BLaER1 (cell line): Measurements from ENCODE around the gene TBC1D1.
A peak's percentile ranks its signal among the peaks of the same experiment; 100 is the strongest.
"Not testable (repeated sequence)": the region's sequence is repeated elsewhere in the genome, so short reads cannot be mapped to it uniquely, and the experiment has no call there.

Experiments
- H3K27ac ChIP-seq: shearing (Covaris generic); formaldehyde crosslinking; 2 replicates; pipeline ENCODE4 v1.8.1; 2022
- H3K27me3 ChIP-seq: shearing (Covaris generic); formaldehyde crosslinking; 2 replicates; pipeline ENCODE4 v1.8.1; 2022
- H3K36me3 ChIP-seq: shearing (Covaris generic); formaldehyde crosslinking; 2 replicates; pipeline ENCODE4 v1.8.1; 2022
- H3K4me1 ChIP-seq: shearing (Covaris generic); formaldehyde crosslinking; 2 replicates; pipeline ENCODE4 v1.8.1; 2022
- H3K4me2 ChIP-seq: shearing (Covaris generic); formaldehyde crosslinking; 2 replicates; pipeline ENCODE4 v1.8.1; 2022
- H3K4me3 ChIP-seq: shearing (Covaris generic); formaldehyde crosslinking; 2 replicates; pipeline ENCODE4 v1.8.1; 2022
- H3K9ac ChIP-seq: shearing (Covaris generic); formaldehyde crosslinking; 2 replicates; pipeline ENCODE4 v1.8.1; 2022
- H3K9me3 ChIP-seq: shearing (Covaris generic); formaldehyde crosslinking; 2 replicates; pipeline ENCODE4 v1.8.1; 2022
- H4K20me1 ChIP-seq: shearing (Covaris generic); formaldehyde crosslinking; 2 replicates; pipeline ENCODE4 v1.8.1; 2022
- Cebpa-rat ChIP-seq: shearing (Covaris generic); IDR thresholded peaks from 2 replicates; pipeline ENCODE4 v1.8.1; 2022

The TBC1D1 gene

GRCh38 chr4:37960098-37960497 lies 69.2 kb downstream of the TBC1D1 start, which contains the start of gene PTTG2:
PTTG2 (plus strand) TSS chr4:37960398; CDS start chr4:37960435, 37 bp downstream.
- H3K4me3 ChIP-seq: no peak within 1 kb of the TSS
- peaks cover 15% of the 10 kb centered on the region for H3K4me1 ChIP-seq
- H3K27me3 ChIP-seq: no peaks in the 10 kb centered on the region
- H3K36me3 ChIP-seq: no peaks in the 10 kb centered on the region; the same call in 1 of the 2 replicates
- TF ChIP-seq Cebpa-rat: no peak
- H3K9me3 ChIP-seq: no peaks in the 10 kb centered on the region
- H3K4me2 ChIP-seq: no peak within 1 kb of the TSS
- H3K9ac ChIP-seq: no peak within 1 kb of the TSS
- H3K27ac ChIP-seq: no peak within 1 kb of the TSS
- H4K20me1 ChIP-seq: no peaks in the 10 kb centered on the region

DNA sequence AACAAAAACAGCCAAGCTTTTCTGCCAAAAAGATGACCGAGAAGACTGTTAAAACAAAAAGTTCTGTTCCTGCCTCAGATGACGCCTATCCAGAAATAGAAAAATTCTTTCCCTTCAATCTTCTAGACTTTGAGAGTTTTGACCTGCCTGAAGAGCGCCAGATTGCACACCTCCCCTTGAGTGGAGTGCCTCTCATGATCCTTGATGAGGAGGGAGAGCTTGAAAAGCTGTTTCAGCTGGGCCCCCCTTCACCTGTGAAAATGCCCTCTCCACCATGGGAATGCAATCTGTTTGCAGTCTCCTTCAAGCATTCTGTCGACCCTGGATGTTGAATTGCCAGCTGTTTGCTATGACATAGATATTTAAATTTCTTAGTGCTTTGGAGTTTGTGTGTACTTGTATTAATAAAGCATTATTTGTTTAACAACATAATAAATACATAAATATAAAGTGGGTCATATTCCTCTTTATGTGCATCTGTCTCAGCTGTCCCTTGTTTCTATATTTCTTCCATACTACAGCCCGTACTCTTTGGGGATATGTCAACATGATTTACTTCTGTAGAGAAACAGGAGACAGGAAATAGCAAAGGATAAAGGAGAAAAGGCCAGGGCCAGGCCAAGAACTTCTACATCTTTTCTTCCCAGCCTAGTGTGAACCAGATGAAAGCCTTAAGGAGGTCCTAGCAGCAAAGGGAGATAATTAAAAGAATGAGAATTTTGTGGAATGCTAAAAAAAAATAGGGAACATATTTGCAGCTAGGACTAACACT lies 70.0 kb downstream of the TBC1D1 start:
- H3K4me3 ChIP-seq: no peak overlapping the region
- no peaks in the 10 kb centered on the region for H3K27me3 ChIP-seq
- H3K4me2 ChIP-seq: no peak overlapping the region
- no peak overlapping the region for H3K9ac ChIP-seq
- H3K9me3 ChIP-seq: no peaks in the 10 kb centered on the region
- H3K36me3 ChIP-seq: no peaks in the 10 kb centered on the region; the same call in 1 of the 2 replicates
- peaks cover 16% of the 10 kb centered on the region for H3K4me1 ChIP-seq
- TF ChIP-seq Cebpa-rat: no peak
- no peak overlapping the region for H3K27ac ChIP-seq
- H4K20me1 ChIP-seq: no peaks in the 10 kb centered on the region

- H3K36me3 ChIP-seq: peaks cover 11% of the 10 kb centered on the region; the same call in 1 of the 2 replicates
- no peaks in the 10 kb centered on the region for H3K27me3 ChIP-seq
- H3K9me3 ChIP-seq: peaks cover 8% of the 10 kb centered on the region
- H3K4me1 ChIP-seq: peaks cover 26% of the 10 kb centered on the region
- H3K27ac ChIP-seq: no peak overlapping the region
- H4K20me1 ChIP-seq: no peaks in the 10 kb centered on the region
- peak overlapping the region; percentile 18; the same call in 1 of the 2 replicates for H3K4me2 ChIP-seq
- no peak overlapping the region for H3K9ac ChIP-seq
- TF ChIP-seq Cebpa-rat: no peak
- H3K4me3 ChIP-seq: no peak overlapping the region
These were observed 74.0 kb downstream of the TBC1D1 start for GRCh38 chr4:37964734-37965457.

- Histone ChIP-seq H3K27me3 (no peaks in the 10 kb centered on the region), H3K27ac (no peak overlapping the region), H3K4me2 (no peak overlapping the region)
These were observed 75.2 kb downstream of the TBC1D1 start for GRCh38 chr4:37966044-37966443.

DNA sequence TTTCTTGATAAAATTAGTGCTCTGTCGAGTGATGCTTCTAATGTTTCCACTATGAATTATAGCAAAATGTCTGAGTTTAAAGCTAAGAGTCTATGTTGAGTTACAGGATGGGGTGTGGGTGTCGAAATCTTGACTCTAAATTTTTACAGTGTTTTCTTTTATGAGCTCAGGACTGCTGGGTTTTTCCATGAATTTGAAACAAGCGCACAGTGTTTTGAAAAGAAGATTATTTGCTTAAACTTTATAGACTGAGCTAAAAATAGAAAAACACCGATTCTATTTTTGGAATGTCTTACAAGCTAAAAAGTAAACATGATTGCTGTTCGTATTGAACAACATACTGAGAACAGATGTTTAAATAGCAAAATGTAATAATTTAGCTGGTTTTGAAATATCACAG lies 76.9 kb downstream of the TBC1D1 start:
- Histone ChIP-seq H3K4me1 (peaks cover 26% of the 10 kb centered on the region), H3K4me3 (no peak overlapping the region), H3K4me2 (peak overlapping the region; percentile 31; the same call in 1 of the 2 replicates), H3K27me3 (no peaks in the 10 kb centered on the region), H3K36me3 (peaks cover 23% of the 10 kb centered on the region), H3K9ac (no peak overlapping the region), H4K20me1 (no peaks in the 10 kb centered on the region), H3K27ac (no peak overlapping the region), H3K9me3 (peaks cover 24% of the 10 kb centered on the region)
- no peak for TF ChIP-seq Cebpa-rat

More at GRCh38 chr4:37966044-37966443, 75.2 kb downstream of the TBC1D1 start:
- TF ChIP-seq Cebpa-rat: no peak
- no peak overlapping the region for H3K4me3 ChIP-seq
- peaks cover 20% of the 10 kb centered on the region for H3K9me3 ChIP-seq
- peaks cover 23% of the 10 kb centered on the region for H3K36me3 ChIP-seq
- no peaks in the 10 kb centered on the region for H4K20me1 ChIP-seq
- H3K9ac ChIP-seq: no peak overlapping the region
- H3K4me1 ChIP-seq: peaks cover 26% of the 10 kb centered on the region

DNA sequence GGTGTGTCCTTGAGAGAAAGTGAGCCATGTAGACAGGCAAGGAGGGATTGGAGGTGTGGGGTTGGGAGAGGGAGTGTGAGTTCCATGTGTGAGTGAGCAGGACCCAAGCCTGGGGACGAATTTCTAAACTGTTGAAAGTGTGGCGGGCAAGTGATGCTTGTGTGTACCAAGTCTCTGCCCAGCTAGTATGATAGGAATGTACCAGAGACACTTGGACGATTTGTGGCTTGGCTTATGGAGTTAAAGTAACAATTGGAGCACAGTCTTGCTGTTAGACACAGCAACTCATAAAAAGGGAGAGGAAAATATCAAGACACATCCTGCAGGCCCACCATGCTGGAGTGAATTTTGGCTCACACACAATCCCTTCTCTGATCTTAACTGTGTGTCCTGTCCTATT lies 77.9 kb downstream of the TBC1D1 start:
- H3K36me3 ChIP-seq: peaks cover 23% of the 10 kb centered on the region
- TF ChIP-seq Cebpa-rat: no peak
- H4K20me1 ChIP-seq: no peaks in the 10 kb centered on the region
- peaks cover 24% of the 10 kb centered on the region for H3K9me3 ChIP-seq
- peaks cover 24% of the 10 kb centered on the region for H3K4me1 ChIP-seq
- H3K27ac ChIP-seq: no peak overlapping the region
- no peak overlapping the region for H3K4me2 ChIP-seq
- no peak overlapping the region for H3K9ac ChIP-seq
- no peaks in the 10 kb centered on the region for H3K27me3 ChIP-seq
- H3K4me3 ChIP-seq: no peak overlapping the region

- no peak overlapping the region for H3K4me2 ChIP-seq
- no peaks in the 10 kb centered on the region for H4K20me1 ChIP-seq
- H3K36me3 ChIP-seq: peaks cover 23% of the 10 kb centered on the region
- H3K9ac ChIP-seq: no peak overlapping the region
- no peak overlapping the region for H3K27ac ChIP-seq
- peaks cover 24% of the 10 kb centered on the region for H3K9me3 ChIP-seq
- H3K27me3 ChIP-seq: no peaks in the 10 kb centered on the region
- TF ChIP-seq Cebpa-rat: no peak
- H3K4me1 ChIP-seq: peaks cover 10% of the 10 kb centered on the region
- H3K4me3 ChIP-seq: no peak overlapping the region
These were observed 79.8 kb downstream of the TBC1D1 start for GRCh38 chr4:37970702-37971101.

GRCh38 chr4:37971202-37971601 lies 80.3 kb downstream of the TBC1D1 start:
- Histone ChIP-seq H3K4me1 (peaks cover 13% of the 10 kb centered on the region), H4K20me1 (no peaks in the 10 kb centered on the region), H3K27me3 (no peaks in the 10 kb centered on the region), H3K4me3 (no peak overlapping the region), H3K27ac (no peak overlapping the region), H3K9ac (no peak overlapping the region), H3K36me3 (peaks cover 23% of the 10 kb centered on the region), H3K4me2 (no peak overlapping the region), H3K9me3 (peaks cover 24% of the 10 kb centered on the region)
- no peak for TF ChIP-seq Cebpa-rat

- H3K9ac ChIP-seq: no peak overlapping the region
- no peaks in the 10 kb centered on the region; the same call in 1 of the 2 replicates for H4K20me1 ChIP-seq
- no peaks in the 10 kb centered on the region for H3K27me3 ChIP-seq
- no peak overlapping the region for H3K4me3 ChIP-seq
- H3K4me1 ChIP-seq: peaks cover 16% of the 10 kb centered on the region
- no peak overlapping the region for H3K4me2 ChIP-seq
- H3K9me3 ChIP-seq: peaks cover 24% of the 10 kb centered on the region
- H3K27ac ChIP-seq: no peak overlapping the region
- no peak for TF ChIP-seq Cebpa-rat
- H3K36me3 ChIP-seq: peaks cover 23% of the 10 kb centered on the region
These were observed 82.6 kb downstream of the TBC1D1 start for GRCh38 chr4:37973441-37973840.

DNA sequence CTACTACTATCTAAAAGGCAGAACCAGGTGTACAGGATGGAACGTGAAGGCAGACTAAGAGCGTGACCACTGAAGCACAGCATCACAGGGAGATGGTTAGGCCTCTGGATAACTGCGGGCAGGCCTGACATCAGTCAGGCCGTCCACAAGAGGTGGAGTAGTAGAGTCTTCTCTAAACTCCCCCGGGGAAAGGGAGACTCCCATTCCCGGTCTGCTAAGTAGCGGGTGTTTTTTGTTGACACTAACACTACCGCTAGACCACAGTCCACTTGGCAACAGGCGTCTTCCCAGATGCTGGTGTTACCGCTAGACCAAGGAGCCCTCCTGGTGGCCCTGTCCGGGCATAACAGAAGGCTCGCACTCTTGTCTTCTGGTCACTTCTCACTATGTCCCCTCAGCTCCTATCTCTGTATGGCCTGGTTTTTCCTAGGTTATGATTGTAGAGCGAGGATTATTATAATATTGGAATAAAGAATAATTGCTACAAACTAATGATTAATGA lies 84.5 kb downstream of the TBC1D1 start:
- not testable (repeated sequence) for H3K4me3 ChIP-seq, H3K27me3 ChIP-seq, H3K27ac ChIP-seq, H3K9ac ChIP-seq, H3K4me2 ChIP-seq, H3K36me3 ChIP-seq
- Histone ChIP-seq H3K4me1 (peaks cover 35% of the 10 kb centered on the region), H3K9me3 (peaks cover 12% of the 10 kb centered on the region), H4K20me1 (peaks cover 19% of the 10 kb centered on the region)
